ENCODE results near the gene CENPF.

- TF ChIP-seq TAF1 (IDR thresholded peaks at IDR 0.05; ENCODE audit: low read depth, low read length) (no peak), POLR2A (IDR thresholded peaks at IDR 0.05; ENCODE audit: low read depth, low read length) (no peak), POLR2AphosphoS5 (IDR thresholded peaks at IDR 0.05; ENCODE audit: low read depth, low read length) (no peak)
Observed at GRCh38 chr1:214574598-214575411, 28.2 kb upstream of the CENPF start.

Measured in GM12891 (cell line).